Measurements from ENCODE around the gene MMP24.
"Not testable (repeated sequence)": the region's sequence is repeated elsewhere in the genome, so short reads cannot be mapped to it uniquely, and the experiment has no call there.

MMP24 gene

GRCh38 chr20:35262321-35262720 lies 35.8 kb downstream of the MMP24 start:
- not testable (repeated sequence) for DNase-seq

DNA sequence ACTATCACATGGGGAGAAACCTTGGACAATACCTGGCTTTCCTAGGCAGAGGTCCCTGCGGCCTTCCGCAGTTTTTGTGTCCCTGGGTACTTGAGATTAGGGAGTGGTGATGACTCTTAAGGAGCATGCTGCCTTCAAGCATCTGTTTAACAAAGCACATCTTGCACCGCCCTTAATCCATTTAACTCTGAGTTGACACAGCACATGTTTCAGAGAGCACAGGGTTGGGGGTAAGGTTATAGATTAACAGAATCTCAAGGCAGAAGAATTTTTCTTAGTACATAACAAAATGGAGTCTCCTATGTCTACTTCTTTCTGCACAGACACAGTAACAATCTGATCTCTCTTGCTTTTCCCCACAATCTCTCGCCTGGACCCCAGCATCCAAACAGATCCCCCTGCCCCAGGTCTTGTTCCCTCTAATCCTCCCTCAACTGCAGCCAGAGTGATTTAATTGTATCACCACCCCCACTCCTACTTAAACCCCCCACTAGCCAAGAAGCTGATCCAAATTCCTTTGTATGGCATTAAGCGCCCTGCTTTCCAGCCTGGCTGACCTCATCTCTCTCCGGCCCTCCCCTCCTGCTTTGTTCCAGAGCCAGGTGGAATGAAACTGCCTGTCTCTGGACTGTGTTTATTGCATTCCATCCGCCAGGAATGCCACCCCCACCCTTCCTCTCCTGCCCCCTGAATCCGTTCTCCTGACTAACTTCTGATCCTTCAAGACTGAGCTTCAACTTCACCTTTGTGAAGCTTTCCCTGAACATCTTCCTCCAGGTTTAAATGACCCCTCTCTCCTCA lies 36.4 kb downstream of the MMP24 start:
- not testable (repeated sequence) for DNase-seq

DNA sequence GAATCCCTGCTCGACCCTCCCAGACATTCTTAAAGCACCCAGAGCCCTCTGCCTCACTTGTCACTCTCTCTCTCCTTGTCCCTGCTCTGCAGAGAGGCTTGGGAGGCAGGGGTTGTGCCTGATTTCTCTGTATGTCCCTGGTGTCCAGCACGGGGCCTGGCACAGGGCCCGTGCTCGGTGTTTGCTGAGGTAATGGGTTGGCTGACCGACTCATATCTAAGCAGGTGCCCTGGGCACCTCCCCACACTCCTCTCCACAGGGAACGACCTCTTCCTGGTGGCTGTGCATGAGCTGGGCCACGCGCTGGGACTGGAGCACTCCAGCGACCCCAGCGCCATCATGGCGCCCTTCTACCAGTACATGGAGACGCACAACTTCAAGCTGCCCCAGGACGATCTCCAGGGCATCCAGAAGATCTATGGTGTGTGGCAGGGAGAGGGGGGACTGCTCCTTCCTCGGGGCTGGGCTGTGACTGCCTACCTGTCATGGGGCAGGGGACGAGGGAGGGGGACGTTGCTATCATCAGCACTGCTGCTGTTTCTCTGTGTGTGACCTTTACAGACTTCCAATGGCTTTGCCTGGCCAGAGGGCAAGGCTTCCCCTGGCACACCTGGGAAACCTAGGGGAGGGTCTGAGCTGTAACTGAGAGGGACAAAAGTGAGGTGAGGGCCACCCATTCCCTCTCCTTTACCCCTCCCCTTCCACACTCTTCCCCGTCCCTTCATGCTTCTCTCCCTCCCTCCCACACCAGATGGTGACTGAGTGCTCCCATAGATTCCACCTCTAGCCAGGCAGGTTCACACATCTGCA lies 37.2 kb downstream of the MMP24 start:
- no peak for DNase-seq

- no peak for DNase-seq
Observed at GRCh38 chr20:35264755-35265154, 38.3 kb downstream of the MMP24 start.

DNA sequence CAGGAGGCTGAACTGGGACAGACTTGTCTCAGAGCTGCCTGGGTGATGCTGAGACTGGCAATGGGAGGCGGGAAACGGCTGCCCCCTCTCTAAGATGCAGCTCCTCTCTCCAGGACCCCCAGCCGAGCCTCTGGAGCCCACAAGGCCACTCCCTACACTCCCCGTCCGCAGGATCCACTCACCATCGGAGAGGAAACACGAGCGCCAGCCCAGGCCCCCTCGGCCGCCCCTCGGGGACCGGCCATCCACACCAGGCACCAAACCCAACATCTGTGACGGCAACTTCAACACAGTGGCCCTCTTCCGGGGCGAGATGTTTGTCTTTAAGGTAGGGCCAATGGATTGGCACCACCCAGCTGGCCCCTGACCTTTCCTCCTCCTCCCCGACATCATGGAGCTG lies 40.6 kb downstream of the MMP24 start:
- no peak for DNase-seq

DNA sequence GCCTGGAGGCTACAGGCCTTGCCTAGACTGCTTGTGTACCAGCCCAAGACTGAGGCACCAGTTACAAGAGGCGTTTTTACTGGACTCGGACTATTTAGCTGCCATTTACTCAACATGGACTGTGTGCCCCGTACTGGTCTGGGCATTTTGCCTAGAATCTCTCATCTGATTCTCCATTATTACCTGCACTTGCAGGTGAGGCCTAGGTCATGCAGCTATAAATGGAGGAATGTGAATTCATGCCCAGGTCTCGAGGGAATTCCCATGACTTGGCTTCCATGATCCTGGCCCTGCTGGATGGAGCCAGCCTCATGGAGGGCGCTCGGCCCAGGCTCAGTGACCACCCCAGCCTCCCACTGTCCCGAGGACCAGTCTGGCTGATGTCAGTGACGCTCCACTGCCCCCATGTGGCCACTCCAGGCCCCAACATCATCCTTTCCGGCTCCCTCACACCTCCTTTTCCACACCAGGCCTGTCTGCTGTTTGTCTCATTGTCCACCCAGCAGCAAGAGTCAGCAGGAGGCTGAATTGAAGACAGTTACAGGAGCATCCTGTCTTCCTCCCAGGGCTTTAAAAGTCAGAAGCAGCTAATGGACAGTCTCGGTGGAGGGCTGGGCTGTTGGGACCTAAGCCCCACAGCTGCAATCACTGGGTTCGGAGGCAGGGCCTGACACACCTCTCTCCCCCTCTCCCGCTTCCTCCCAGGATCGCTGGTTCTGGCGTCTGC lies 42.7 kb downstream of the MMP24 start:
- no peak for DNase-seq

DNA sequence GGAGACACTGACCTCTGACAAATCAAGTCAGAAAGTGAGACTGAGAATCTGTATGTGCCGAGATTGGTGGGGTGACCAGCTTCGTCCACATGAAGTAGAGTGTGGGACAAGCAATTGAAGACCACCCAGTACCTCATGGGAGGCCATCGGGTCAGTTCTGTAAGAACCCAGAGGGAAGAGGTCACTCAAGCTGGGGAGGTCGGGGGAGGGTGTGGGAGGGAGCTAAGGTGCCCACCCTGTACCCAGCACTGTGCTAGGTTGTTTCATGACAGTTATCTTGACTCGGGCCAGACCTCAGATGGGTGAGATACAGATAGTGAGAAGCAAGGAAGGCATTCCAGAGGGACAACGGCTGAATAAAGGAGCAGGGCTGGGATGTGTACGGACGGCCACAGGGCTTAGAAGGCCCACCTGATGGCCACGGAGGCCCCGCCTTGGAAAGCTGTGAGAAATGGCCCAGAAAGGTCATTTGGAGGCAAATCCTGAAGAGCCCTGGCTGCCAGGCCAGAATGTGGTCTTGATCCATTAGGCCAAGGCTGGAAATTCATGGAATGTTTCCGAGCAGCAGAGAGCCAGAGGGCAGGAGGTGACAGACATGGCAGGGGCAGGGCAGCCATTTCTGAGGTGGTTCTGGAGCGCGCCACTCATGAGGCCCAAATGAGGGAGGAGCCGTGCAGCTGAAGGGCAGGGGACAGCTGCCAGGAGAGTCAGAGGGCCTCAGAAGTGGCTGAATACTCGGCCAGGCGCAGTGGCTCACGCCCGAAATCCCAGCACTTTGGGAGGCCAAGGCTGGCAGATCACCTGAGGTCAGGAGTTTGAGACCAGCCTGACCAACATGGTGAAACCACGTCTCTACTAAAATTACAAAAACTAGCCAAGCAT lies 43.8 kb downstream of the MMP24 start:
- no peak for DNase-seq

- no peak for DNase-seq
Observed at GRCh38 chr20:35271073-35271882, 44.8 kb downstream of the MMP24 start.

DNA sequence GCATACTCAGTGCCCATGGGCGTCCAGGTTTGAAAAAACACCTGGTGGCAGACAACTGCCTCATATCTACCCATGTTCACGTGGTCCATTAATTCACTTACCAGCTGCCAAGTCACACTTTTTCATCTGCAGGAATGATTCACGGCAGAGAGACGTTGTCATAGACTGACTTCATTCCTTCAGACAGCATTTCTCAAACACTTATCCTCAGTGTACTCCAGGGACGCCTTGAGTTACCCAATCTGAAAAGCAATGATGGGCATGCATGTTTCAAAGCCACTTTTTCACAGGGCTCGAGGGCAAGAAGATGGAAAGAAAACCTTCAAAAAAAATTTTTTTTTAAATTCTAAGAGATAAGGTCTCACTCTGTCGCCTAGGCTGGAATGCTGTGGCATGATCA lies 45.4 kb downstream of the MMP24 start:
- DNase-seq = no peak

- no peak for DNase-seq
Observed at GRCh38 chr20:35273449-35274171, 47.1 kb downstream of the MMP24 start.

- DNase-seq = no peak
Observed at GRCh38 chr20:35274172-35275092, 47.9 kb downstream of the MMP24 start.

DNA sequence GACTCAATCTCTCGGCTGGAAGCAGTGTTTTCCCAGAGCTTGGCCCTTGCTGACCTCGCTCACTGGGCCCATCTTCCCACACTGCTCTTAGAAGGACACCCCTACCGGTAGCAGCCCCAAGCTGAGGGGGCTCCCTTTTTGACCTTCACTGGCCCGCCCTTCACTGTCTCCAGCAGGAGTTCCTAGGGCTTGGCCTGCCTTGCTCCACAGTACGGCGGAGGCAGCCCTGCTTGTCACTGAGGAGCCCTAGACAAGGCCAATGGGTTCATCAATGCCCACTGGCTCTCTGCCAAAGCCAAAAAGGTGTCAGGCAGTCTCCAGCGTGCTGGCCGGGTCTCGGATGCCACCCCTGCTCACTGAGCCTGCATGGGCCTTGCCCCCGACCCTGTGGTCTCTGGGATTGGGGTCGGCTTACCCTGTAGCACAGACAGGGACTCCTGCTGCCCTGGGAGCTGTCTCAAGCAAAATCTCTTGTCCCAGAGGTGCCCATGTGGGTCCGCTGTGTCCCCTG lies 49.3 kb downstream of the MMP24 start:
- no peak for DNase-seq

DNA sequence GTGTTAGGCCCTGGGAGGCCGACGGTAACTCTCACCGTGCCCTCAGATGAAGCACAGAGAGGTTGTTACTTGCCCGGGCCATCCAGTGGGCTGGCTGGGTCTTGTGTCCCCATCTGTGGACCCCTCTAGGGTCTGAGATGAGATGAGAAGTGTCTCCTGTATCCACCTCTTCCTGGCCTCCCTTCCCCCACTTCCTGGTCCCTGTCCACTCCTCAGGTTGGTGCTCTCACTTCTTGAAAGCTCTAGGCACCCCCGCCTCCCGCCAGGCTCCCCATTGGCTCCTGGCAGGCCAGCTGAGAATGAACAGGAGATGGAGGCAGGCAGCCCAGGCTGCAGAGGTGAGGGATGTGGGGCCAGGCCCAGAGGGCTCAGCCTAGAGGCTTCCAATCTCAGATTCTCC lies 49.9 kb downstream of the MMP24 start:
- no peak for DNase-seq

- DNase-seq = no peak
Observed at GRCh38 chr20:35277127-35277526, 50.6 kb downstream of the MMP24 start.

DNA sequence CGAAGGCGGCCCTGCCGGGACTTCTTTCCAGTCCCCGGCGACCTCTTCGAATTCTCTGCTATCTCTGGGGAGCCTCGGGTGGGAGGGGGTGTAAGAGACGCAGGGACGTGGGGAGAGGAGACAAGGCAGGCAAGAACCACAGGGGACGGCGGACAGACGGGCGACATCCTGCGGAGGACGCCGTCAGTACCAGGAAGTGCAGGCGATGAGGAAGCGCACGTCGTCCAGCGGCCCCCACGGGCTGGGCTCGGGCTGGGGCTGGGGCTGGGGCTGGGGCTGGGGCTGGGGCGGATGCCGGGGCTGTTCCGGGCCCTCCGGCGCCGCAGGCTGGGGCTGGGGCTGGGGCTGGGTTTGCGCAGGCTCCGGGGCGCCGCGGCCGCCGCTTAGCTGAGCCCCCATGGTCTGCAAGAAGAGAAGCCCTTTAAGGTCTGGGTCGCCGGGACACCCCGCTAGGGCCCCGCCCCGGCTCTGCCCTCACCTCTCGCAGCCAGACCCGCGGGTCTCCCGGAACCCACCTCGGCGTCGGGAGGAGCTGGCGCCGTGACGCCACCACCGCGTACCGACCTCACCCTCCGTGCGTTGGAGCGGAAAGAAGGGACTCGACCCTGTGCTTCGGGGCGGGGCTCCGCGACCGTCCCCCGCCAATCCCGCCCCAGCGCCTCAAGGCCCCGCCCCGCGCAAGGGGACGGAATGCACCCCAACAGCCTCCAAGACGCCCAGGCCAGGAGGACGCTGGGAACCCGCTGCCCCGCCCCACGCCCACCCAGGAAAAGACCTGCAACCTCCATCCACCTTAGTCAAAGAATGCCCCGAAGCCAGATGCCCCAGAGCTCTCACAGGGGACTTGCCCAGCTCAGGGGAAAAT lies 51.3 kb downstream of the MMP24 start, which contains the start of gene MMP24OS:
TSS of gene MMP24OS (minus strand) at position 592 of the 865 bp plus-strand sequence. CDS start at position 399, 193 bp downstream.
- DNase-seq = peak; percentile 65

DNA sequence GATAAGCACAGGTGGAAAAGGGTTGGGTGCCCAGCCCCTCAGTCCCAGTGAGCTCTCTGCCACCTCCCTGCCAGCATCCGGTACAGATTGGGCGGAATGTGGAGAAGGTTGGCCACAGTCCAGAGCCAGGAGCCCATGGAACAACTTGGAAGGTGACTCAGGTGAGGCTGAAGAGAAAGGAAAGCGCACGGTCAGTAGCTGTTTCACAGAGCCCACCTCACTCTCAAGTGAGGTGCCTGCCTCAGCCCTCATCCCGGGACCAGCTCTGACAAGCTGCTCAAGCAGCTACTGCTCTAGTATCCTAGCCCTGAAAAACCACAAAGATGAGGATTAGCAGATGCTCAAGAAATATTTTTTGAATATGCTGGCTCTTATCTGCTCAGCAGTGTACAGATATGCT lies 52.5 kb downstream of the MMP24 start:
- DNase-seq = no peak

DNA sequence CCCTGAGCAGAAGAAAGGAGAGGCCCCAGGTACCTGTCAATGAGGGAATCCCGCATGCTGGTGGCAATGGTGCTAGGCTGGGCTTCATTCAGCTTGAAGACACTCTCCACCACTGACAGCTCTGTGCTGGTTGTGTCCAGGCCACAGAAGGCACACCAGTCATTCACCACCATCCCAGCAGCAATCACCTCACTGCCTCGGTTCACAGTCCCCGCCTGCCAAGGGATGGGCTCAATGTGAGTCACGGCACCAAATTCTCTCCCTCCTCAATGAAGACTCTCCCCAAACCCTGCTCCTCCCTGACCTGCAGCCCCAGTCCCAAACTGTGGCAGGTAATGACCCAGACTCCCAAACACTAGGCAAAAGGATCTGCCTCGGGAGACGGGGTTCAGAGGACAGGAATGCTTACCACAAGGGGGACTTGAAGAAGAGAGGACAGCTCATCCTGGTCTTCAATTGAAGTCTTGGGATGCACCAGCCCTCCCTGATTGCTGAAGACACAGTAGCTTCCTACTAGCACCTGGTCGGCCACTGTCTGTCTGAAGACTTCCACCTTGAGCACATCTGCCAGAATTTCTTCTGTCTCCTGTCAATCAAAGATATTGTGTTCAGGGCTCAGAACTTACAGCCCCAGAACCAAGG lies 53.2 kb downstream of the MMP24 start:
- no peak for DNase-seq

- no peak for DNase-seq
Observed at GRCh38 chr20:35280523-35280922, 54.0 kb downstream of the MMP24 start.

All from DMS79 (cell line).